Activated CD8-positive, alpha-beta T cell treated with anti-CD3 and anti-CD28 coated beads, Interleukin-2, amount 10 ng/mL, durations not matched to agents 7 days and 5 days (primary cell): ENCODE measurements around the gene TOMM70. TPM values are rescaled to one million over a fixed set of nuclear protein-coding genes. Genes with fewer than 3 reads are reported as not detected.

ENCODE experiments used
- ATAC-seq: fragments of 150-1000 bp; cut with Tn5 transposase; one replicate; pipeline ENCODE4 v1.10.0; 2021; ENCODE audit warnings: moderate library complexity
- CTCF ChIA-PET: fragments of 350-600 bp; sonication (Branson Sonifier 250); formaldehyde crosslinking; loops from one replicate; lab custom pipeline; 2021; ENCODE audit warnings: antibody characterized with exemption; lab: Charles Lee
- POLR2A ChIA-PET: fragments of 350-600 bp; sonication (Branson Sonifier 250); formaldehyde crosslinking; loops from one replicate; lab custom pipeline; 2021; ENCODE audit warnings: antibody characterized with exemption; lab: Charles Lee
- DNase-seq: peaks from one replicate; pipeline ENCODE4 v3.0.0-alpha.2; 2020
- H3K27ac Mint-ChIP-seq: one replicate; pipeline ENCODE4 v1.8.0; 2021; ENCODE audit warnings: mild to moderate bottlenecking, mixed read lengths
- H3K27me3 Mint-ChIP-seq: one replicate; pipeline ENCODE4 v1.8.0; 2021; ENCODE audit warnings: low read depth, mixed read lengths
- H3K36me3 Mint-ChIP-seq: one replicate; pipeline ENCODE4 v1.8.0; 2021; ENCODE audit warnings: low read depth, mixed read lengths
- H3K4me1 Mint-ChIP-seq: one replicate; pipeline ENCODE4 v1.8.0; 2021; ENCODE audit warnings: low read depth, mixed read lengths
- H3K4me3 Mint-ChIP-seq: one replicate; pipeline ENCODE4 v1.8.0; 2021; ENCODE audit warnings: mild to moderate bottlenecking, mixed read lengths
- H3K9me3 Mint-ChIP-seq: one replicate; pipeline ENCODE4 v1.8.0; 2022; ENCODE audit warnings: mixed read lengths; ENCODE audit not compliant: insufficient read depth
- total RNA-seq, 2 experiments: library from RNA; stranded (reverse); gene quantifications; one replicate each; pipeline ENCODE4 v1.2.3, GENCODE V29; 2021

TOMM70 gene
- total RNA-seq, 2 experiments from 2014 or later: 42.1 to 43.8 TPM

- Mint-ChIP-seq H3K4me3 (no peak overlapping the region), H3K36me3 (peaks cover 29% of the 10 kb centered on the region), H3K4me1 (peaks cover 41% of the 10 kb centered on the region), H3K27me3 (no peaks in the 10 kb centered on the region), H3K27ac (no peak overlapping the region), H3K9me3 (no peaks in the 10 kb centered on the region)
- DNase-seq (no peak), ATAC-seq (no peak)
- ChIA-PET CTCF (no interaction called here), POLR2A (no interaction called here)
Measured at GRCh38 chr3:100395679-100396431, 5.0 kb downstream of the TOMM70 start.

GRCh38 chr3:100389025-100389424, 11.9 kb downstream of the TOMM70 start:
- Mint-ChIP-seq H3K36me3 (peaks cover 47% of the 10 kb centered on the region), H3K27me3 (no peaks in the 10 kb centered on the region), H3K4me3 (no peak overlapping the region), H3K27ac (no peak overlapping the region), H3K9me3 (peaks cover 16% of the 10 kb centered on the region), H3K4me1 (peaks cover 11% of the 10 kb centered on the region)
- DNase-seq (no peak), ATAC-seq (no peak)
- POLR2A ChIA-PET: no interaction called here
- CTCF ChIA-PET: interaction anchor here (0.7 kb wide), 1 partner anchor 106 kb away, joined by 3 read pairs; no protein-coding TSS in a partner anchor

DNA sequence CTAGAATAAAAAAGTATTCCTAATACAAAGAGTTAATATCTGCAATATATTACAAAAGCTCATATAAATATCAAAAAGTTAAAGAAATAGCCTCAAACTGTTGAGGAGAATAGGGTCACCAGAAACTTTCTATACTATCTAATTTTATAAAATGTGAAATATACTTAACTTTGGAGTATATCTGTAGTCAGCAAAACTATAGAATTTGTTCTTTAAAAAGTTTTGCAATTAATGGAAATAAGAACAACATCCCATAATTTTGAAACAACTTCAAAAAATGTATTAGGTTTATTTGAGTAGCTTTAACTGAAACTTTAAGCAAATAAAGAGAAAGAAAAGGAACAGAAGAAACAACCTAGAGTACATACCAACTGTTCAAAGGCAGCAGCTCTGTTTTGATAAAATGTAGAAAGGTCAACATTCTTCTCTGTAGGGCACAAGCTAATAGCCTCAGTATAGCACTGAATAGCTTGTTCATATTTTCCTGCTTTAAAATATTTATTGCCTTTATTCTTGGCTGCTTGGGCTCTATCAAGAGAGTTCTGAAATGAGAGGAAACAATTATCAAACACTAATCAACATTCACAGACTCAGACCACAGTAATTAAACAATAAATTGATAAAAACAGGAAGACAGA, 14.3 kb downstream of the TOMM70 start:
- DNase-seq (no peak), ATAC-seq (no peak)
- Mint-ChIP-seq H3K4me1 (peaks cover 6% of the 10 kb centered on the region), H3K4me3 (no peak overlapping the region), H3K9me3 (peaks cover 16% of the 10 kb centered on the region), H3K27me3 (no peaks in the 10 kb centered on the region), H3K36me3 (peaks cover 44% of the 10 kb centered on the region), H3K27ac (no peak overlapping the region)
- CTCF ChIA-PET: interaction anchor here (1.6 to 1.8 kb wide), 3 partner anchors 11 to 69 kb away, joined by 4 to 7 read pairs (median 5); no protein-coding TSS in a partner anchor
- POLR2A ChIA-PET: interaction anchor here (1.0 kb wide), 1 partner anchor 15 kb away, joined by 5 read pairs; the partner anchor contains the start of gene LNP1

DNA sequence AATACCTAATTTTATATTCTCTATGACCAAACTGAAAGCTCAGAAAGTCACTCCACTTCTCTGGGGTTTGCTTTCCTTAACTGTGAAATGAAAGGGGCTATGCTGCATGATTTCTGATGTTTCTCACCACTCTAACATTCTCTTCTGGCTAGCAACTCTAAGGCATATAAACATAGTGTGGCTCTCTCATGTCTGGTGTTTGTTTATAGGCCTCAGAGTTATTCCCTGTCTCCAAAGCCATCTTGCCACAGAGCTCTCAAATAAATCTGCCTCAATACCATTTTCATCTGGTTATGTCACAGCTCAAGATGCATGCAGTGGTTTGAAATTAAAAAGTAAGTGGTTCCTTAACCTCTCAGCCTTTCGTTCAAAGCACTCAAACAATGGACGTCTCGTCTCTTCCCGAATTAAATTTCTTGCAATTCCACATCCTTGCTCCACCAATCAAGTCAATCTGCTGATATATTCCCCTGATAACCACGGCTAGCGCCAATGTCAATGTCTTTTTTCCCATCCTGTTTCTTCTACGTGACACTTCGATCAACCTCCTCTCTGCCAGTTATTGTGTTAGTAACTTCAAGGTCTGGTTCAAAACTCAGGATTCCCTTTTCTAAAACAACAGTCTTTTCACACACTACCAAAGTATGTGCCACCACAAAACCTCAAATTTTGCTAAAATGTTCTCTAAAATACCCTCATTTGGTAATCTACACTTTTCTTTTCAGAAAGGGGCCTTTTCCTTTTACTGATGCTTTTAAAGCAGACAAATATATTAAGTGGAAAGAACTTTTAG, 16.0 kb downstream of the TOMM70 start:
- ATAC-seq (no peak), DNase-seq (no peak)
- Mint-ChIP-seq H3K36me3 (peaks cover 50% of the 10 kb centered on the region), H3K4me1 (peaks cover 6% of the 10 kb centered on the region), H3K27me3 (no peaks in the 10 kb centered on the region), H3K9me3 (peaks cover 16% of the 10 kb centered on the region), H3K27ac (no peak overlapping the region), H3K4me3 (no peak overlapping the region)
- ChIA-PET POLR2A (interaction anchor here (1.8 kb wide), 1 partner anchor 16 kb away, joined by 8 read pairs; the partner anchor contains the start of genes LNP1 and TOMM70), CTCF (interaction anchor here (0.9 kb wide), 1 partner anchor 18 kb away, joined by 3 read pairs; no protein-coding TSS in a partner anchor)

DNA sequence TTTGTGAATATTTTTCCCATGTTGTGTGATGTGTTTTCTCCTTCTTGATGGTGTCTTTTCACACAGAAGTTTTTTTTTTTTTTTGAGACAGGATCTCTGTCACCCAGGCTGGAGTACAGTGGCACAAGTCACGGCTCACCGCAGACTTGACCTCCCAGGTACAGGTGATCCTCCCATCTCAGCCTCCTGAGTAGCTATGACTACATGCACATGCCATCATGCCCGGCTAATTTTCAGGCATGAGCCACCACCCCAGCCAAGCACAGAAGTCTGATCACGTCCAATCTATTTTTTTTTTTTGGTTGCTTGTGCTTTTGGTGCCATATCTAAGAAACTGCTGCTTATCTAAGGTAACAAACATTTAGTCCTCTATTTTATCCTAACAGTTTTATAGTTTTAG, 24.6 kb downstream of the TOMM70 start:
- no peak overlapping the region for H3K4me3 Mint-ChIP-seq
- POLR2A ChIA-PET: no interaction called here
- no peaks in the 10 kb centered on the region for H3K4me1 Mint-ChIP-seq
- CTCF ChIA-PET: interaction anchor here (0.6 to 2.3 kb wide), 2 partner anchors 11 to 266 kb away, joined by 5 to 7 read pairs; no protein-coding TSS in a partner anchor
- no peak overlapping the region for H3K27ac Mint-ChIP-seq
- H3K36me3 Mint-ChIP-seq: peaks cover 59% of the 10 kb centered on the region
- H3K9me3 Mint-ChIP-seq: no peaks in the 10 kb centered on the region
- no peaks in the 10 kb centered on the region for H3K27me3 Mint-ChIP-seq
- ATAC-seq: no peak
- no peak for DNase-seq

- H3K4me3 Mint-ChIP-seq: no peak overlapping the region
- peaks cover 49% of the 10 kb centered on the region for H3K36me3 Mint-ChIP-seq
- ATAC-seq (no peak), DNase-seq (no peak)
- H3K9me3 Mint-ChIP-seq: no peaks in the 10 kb centered on the region
- no peak overlapping the region for H3K27ac Mint-ChIP-seq
- H3K27me3 Mint-ChIP-seq: no peaks in the 10 kb centered on the region
- ChIA-PET POLR2A (interaction anchor here (1.0 kb wide), 1 partner anchor 27 kb away, joined by 3 read pairs; the partner anchor contains the start of gene LNP1), CTCF (interaction anchor here (0.7 to 2.3 kb wide), 2 partner anchors 13 to 88 kb away, joined by 3 to 7 read pairs; no protein-coding TSS in a partner anchor)
- no peaks in the 10 kb centered on the region for H3K4me1 Mint-ChIP-seq
Measured at GRCh38 chr3:100374521-100374920, 26.4 kb downstream of the TOMM70 start.

DNA sequence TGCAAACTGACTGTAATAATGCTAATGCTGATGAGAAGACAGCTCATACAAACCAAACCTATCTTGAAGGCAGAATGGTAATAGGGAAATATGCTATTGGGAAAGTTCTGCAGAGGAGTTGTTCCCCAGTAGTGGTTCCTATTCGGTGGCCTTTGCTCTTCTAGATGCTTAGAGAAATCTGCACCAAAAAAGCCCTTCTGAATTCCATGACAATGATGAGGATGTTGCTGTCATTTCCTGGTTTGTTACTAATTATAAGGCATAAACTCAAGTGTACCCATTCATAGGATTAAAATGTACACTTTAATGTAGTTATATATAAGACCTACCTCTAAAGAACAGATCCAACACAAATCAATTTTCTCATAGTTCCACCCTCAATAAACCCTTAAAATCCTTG, 30.1 kb downstream of the TOMM70 start:
- H3K27ac Mint-ChIP-seq: no peak overlapping the region
- POLR2A ChIA-PET: no interaction called here
- no peaks in the 10 kb centered on the region for H3K9me3 Mint-ChIP-seq
- H3K27me3 Mint-ChIP-seq: no peaks in the 10 kb centered on the region
- ATAC-seq: no peak
- CTCF ChIA-PET: no interaction called here
- no peaks in the 10 kb centered on the region for H3K4me1 Mint-ChIP-seq
- no peak overlapping the region for H3K4me3 Mint-ChIP-seq
- DNase-seq: no peak
- peaks cover 43% of the 10 kb centered on the region for H3K36me3 Mint-ChIP-seq

GRCh38 chr3:100368441-100368840, 32.4 kb downstream of the TOMM70 start:
- Mint-ChIP-seq H3K36me3 (peaks cover 47% of the 10 kb centered on the region), H3K27ac (no peak overlapping the region), H3K4me1 (no peaks in the 10 kb centered on the region), H3K27me3 (no peaks in the 10 kb centered on the region), H3K4me3 (no peak overlapping the region), H3K9me3 (no peaks in the 10 kb centered on the region)
- ATAC-seq (no peak), DNase-seq (no peak)
- CTCF ChIA-PET: no interaction called here
- POLR2A ChIA-PET: no interaction called here

GRCh38 chr3:100366424-100366823, 34.5 kb downstream of the TOMM70 start:
- H3K27ac Mint-ChIP-seq: no peak overlapping the region
- no peaks in the 10 kb centered on the region for H3K9me3 Mint-ChIP-seq
- POLR2A ChIA-PET: no interaction called here
- no peaks in the 10 kb centered on the region for H3K4me1 Mint-ChIP-seq
- ATAC-seq: no peak
- no peaks in the 10 kb centered on the region for H3K27me3 Mint-ChIP-seq
- H3K36me3 Mint-ChIP-seq: peaks cover 52% of the 10 kb centered on the region
- CTCF ChIA-PET: interaction anchor here (0.8 kb wide), 1 partner anchor 12 kb away, joined by 4 read pairs; no protein-coding TSS in a partner anchor
- no peak for DNase-seq
- H3K4me3 Mint-ChIP-seq: no peak overlapping the region

DNA sequence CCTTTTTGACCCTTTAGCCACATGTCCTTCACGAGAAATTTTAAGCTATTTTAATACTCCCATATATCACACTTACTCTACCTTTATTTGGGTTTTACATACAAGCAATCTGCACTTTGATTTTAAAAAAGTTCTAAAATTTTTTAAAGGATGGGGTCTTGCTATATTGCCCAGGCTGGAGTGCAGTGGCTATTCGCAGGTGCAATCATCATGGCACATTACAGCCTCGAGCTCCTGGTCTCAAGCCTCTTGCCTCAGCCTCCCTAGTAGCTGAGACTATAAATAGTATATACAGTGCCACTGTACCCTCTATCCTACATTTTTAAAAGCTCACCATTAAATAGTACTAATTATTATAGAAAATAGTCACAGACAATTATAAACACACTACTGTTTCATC, 36.5 kb downstream of the TOMM70 start:
- Mint-ChIP-seq H3K4me1 (no peaks in the 10 kb centered on the region), H3K9me3 (no peaks in the 10 kb centered on the region), H3K36me3 (peaks cover 65% of the 10 kb centered on the region), H3K27ac (no peak overlapping the region), H3K27me3 (no peaks in the 10 kb centered on the region), H3K4me3 (no peak overlapping the region)
- ChIA-PET CTCF (interaction anchor here (1.2 kb wide), 1 partner anchor 9 kb away, joined by 3 read pairs; no protein-coding TSS in a partner anchor), POLR2A (no interaction called here)
- no peak for ATAC-seq
- no peak for DNase-seq

GRCh38 chr3:100361897-100362296, 39.0 kb downstream of the TOMM70 start:
- DNase-seq (no peak), ATAC-seq (no peak)
- Mint-ChIP-seq H3K9me3 (no peaks in the 10 kb centered on the region), H3K4me1 (no peaks in the 10 kb centered on the region), H3K27me3 (no peaks in the 10 kb centered on the region), H3K36me3 (peaks cover 67% of the 10 kb centered on the region), H3K4me3 (no peak overlapping the region), H3K27ac (no peak overlapping the region)
- POLR2A ChIA-PET: interaction anchor here (0.6 kb wide), 1 partner anchor 26 kb away, joined by 3 read pairs; no protein-coding TSS in a partner anchor
- CTCF ChIA-PET: no interaction called here
